Kidney epithelial cell (primary cell): ENCODE data around the gene PTPRD. TPM values are rescaled to one million over a fixed set of nuclear protein-coding genes. Genes with fewer than 3 reads are reported as not detected.

Experiments
- DNase-seq: peaks from one replicate; pipeline ENCODE4 v3.0.0-alpha.2; 2010; ENCODE audit warnings: low read depth
- H3K27me3 ChIP-seq: 2 replicates; pipeline ENCODE4 v1.6.0; 2011; ENCODE audit warnings: low read length; ENCODE audit not compliant: control insufficient read depth, insufficient read depth
- H3K36me3 ChIP-seq: 2 replicates; pipeline ENCODE4 v1.5.1; 2011; ENCODE audit warnings: low read length; ENCODE audit not compliant: control insufficient read depth, insufficient read depth
- H3K4me3 ChIP-seq: 2 replicates; pipeline ENCODE4 v1.5.1; 2011; ENCODE audit warnings: low read depth, mild to moderate bottlenecking, control low read depth, low read length
- total RNA-seq: library from RNA; depleted of rRNA; stranded (reverse); fragments of >200 nt; gene quantifications from 2 replicates; pipeline ENCODE4 v1.2.3, GENCODE V29; 2015
- TF ChIP-seq, protein P1 (sequence below): IDR thresholded peaks from 2 replicates; pipeline ENCODE4 v1.5.1; 2011; ENCODE audit warnings: mild to moderate bottlenecking, moderate library complexity, low read length, control low read depth, inconsistent platforms; ENCODE audit not compliant: insufficient read depth, poor library complexity, severe bottlenecking

Gene PTPRD
- total RNA-seq, 1 donor from 2014 or later: 18.8 TPM

DNA sequence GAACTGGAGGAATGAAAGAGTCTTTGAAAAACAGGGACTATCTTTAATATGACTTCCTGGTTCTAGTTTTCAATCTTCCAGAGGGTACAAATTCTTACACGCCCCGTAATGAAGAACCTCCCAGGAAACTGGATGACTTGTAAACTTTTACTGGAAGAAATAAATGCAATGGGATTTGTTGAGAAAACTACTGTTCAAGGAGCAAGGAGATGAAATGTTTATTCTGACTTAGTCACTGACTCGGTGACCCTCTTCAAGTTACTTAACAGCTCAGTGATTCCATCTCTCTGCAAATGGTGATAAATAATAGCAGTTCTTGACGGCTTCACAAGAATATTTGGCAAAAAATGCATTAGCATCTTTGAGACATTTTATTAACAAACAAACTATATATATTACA, 858.6 kb downstream of the PTPRD start:
- peak; percentile 48 for DNase-seq
- Histone ChIP-seq H3K27me3 (no peaks in the 10 kb centered on the region), H3K4me3 (no peak overlapping the region), H3K36me3 (no peaks in the 10 kb centered on the region)
- TF ChIP-seq, protein P1, sequence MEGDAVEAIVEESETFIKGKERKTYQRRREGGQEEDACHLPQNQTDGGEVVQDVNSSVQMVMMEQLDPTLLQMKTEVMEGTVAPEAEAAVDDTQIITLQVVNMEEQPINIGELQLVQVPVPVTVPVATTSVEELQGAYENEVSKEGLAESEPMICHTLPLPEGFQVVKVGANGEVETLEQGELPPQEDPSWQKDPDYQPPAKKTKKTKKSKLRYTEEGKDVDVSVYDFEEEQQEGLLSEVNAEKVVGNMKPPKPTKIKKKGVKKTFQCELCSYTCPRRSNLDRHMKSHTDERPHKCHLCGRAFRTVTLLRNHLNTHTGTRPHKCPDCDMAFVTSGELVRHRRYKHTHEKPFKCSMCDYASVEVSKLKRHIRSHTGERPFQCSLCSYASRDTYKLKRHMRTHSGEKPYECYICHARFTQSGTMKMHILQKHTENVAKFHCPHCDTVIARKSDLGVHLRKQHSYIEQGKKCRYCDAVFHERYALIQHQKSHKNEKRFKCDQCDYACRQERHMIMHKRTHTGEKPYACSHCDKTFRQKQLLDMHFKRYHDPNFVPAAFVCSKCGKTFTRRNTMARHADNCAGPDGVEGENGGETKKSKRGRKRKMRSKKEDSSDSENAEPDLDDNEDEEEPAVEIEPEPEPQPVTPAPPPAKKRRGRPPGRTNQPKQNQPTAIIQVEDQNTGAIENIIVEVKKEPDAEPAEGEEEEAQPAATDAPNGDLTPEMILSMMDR: no peak

DNA sequence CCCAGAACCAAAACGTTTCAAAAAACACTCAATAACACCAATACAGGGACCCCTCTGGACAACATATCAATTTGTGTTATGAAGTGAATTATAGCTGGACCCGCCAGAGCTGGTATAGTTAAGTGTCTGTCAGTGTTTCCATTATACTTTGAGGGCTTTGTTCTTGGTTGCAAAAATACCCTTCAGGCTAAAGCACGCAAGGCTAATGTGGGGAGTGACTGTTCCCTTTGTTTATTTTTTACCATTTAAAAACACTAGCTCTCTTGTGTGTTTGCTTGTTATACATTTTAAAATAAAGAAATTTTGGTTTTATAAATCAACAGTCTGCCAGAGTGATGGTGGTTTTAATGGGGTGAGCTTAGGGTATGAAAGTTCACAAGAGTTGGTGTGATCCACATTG, 859.5 kb downstream of the PTPRD start:
- Histone ChIP-seq H3K4me3 (no peak overlapping the region), H3K36me3 (no peaks in the 10 kb centered on the region), H3K27me3 (no peaks in the 10 kb centered on the region)
- TF ChIP-seq, protein P1: no peak
- no peak for DNase-seq

DNA sequence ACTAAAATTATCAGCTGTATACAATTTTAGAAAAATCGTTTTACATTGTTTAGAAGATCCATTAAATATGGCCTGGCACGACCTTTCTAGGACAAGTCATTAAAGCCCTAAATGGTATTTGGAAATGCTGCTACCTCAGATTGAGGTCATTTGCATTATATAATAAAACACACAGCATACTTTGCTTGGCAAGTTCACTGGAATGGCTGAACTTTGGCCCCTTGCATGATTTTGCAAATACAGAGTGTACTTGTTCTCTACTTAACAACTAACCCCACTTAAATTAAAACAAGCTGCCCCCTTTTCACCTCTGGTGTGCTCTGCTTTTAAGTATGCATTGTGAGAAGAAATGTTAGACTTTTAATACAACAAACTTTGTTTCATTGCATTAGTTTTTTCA, 860.1 kb downstream of the PTPRD start:
- DNase-seq: no peak
- no peak overlapping the region for H3K4me3 ChIP-seq
- no peaks in the 10 kb centered on the region for H3K36me3 ChIP-seq
- H3K27me3 ChIP-seq: no peaks in the 10 kb centered on the region
- TF ChIP-seq, protein P1: no peak

DNA sequence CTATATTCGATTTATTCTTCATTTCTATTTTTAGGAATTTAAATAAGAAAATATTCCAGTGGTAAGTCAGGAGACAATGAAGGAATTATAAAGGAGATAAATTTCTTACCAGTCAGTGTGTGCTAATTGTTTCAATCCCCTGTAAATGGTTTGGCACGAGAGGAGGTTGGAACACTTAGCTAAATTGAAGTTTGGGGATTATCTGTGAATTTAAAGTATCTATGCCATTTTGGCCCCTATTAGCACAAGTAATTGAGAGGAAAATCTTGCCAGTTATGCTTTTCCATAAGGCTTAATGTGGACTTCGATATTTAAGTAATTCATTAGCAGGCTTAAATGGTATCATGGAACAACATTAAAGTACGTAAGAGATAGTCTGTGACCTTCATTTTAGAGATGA, 860.8 kb downstream of the PTPRD start:
- no peak overlapping the region for H3K4me3 ChIP-seq
- TF ChIP-seq, protein P1: no peak
- no peak for DNase-seq
- no peaks in the 10 kb centered on the region for H3K36me3 ChIP-seq
- H3K27me3 ChIP-seq: no peaks in the 10 kb centered on the region

DNA sequence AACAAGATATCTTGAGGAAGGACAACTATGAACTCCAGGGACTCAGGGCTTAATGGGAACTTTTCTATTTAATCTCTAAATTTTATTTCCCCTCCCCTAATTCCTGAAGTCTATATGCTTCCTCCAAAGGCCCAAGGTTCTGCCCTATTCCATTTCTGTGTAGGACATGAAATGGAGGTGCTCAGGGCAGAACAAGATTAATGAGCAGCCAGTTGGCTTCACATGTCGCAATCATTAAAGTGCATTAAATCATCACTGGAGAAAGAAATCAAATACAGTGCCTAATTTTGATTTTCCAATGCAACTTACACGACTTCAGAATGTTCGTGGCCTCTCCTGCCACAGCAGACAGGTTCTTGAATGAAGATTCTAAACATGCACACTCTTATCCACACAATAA, 862.1 kb downstream of the PTPRD start:
- no peak for DNase-seq
- H3K4me3 ChIP-seq: no peak overlapping the region
- H3K36me3 ChIP-seq: no peaks in the 10 kb centered on the region
- TF ChIP-seq, protein P1: no peak
- H3K27me3 ChIP-seq: no peaks in the 10 kb centered on the region

DNA sequence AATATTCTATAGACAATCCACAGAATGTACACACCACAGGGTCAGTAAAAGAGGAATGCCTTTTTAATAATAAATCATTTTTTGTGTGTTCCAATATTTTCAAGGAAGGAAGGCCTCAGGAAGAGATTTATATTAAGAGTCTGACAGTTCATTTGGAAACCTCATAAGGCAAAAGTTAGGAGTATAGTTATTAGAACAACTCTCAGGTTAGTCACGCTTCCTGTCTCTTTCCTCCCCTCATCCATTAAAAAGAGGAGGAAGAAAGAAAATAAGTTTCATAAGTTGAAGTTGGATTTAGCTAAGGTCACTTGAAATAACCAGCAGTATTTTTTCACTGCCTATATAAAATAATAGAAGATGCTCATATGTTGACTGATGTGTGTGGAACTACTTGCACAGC, 863.2 kb downstream of the PTPRD start:
- no peak for DNase-seq
- H3K4me3 ChIP-seq: no peak overlapping the region
- TF ChIP-seq, protein P1: no peak
- H3K27me3 ChIP-seq: no peaks in the 10 kb centered on the region
- H3K36me3 ChIP-seq: no peaks in the 10 kb centered on the region
